ENCODE data around the gene FAM186B. TPM values are rescaled to one million over a fixed set of nuclear protein-coding genes. Genes with fewer than 3 reads are reported as not detected.
"Not testable (repeated sequence)": the region's sequence is repeated elsewhere in the genome, so short reads cannot be mapped to it uniquely, and the experiment has no call there.

FAM186B gene
- polyA plus RNA-seq, 4 donors, result 0.47 to 3.8 (median 2.1) TPM

GRCh38 chr12:49616533-49617219 lies 11.2 kb upstream of the FAM186B start:
- DNase-seq (ENCODE audit: low read depth in 4 of 4, low spot score in 2 of 4), result no peak

DNA sequence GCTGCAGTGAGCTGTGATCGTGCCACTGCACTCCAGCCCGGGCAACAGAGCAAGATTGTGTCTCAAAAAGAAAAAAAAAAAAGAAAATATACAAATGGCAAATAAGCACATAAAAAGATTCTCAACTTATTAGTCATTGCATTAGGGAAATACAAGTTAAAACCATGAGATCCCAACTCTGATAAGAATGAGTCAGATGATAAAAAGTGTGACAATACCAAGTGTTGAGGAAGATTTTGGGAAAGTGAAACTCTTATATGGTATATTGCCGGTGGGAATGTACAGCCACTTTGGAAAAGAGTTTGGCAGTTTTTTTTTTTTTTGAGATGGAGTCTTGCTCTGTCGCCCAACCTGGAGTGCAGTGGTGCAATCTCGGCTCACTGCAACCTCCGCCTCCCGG lies 10.3 kb upstream of the FAM186B start:
- DNase-seq (ENCODE audit: low read depth in 4 of 4, low spot score in 2 of 4), result no peak

- DNase-seq (ENCODE audit: low read depth in 4 of 4, low spot score in 2 of 4), result no peak
These were observed 6.8 kb upstream of the FAM186B start for GRCh38 chr12:49612210-49612609.

- not testable (repeated sequence) for DNase-seq (ENCODE audit: low read depth in 4 of 4, low spot score in 2 of 4)
These were observed 5.3 kb upstream of the FAM186B start for GRCh38 chr12:49610785-49611184.

DNA sequence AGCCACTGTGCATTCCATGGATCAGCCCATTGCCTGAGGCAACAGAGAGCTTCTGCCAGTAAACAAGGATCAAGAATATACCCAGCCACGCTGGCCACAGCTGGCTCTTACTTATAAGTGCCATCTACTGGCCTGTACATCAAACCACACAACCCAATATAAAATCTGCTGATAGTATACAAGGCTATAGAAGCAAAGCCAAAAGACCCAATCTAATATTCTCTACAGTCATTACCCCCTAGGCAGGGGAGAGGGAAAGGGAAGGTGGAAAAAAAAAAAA lies 4.4 kb upstream of the FAM186B start:
- no peak for DNase-seq (ENCODE audit: low read depth in 4 of 4, low spot score in 2 of 4)

- DNase-seq (ENCODE audit: low read depth in 4 of 4, low spot score in 2 of 4), result no peak
These were observed 3.8 kb upstream of the FAM186B start for GRCh38 chr12:49609059-49609874.

- DNase-seq (ENCODE audit: low read depth in 4 of 4, low spot score in 2 of 4), result no peak
These were observed 583 bp downstream of the FAM186B start for GRCh38 chr12:49604856-49605255.

- no peak for DNase-seq (ENCODE audit: low read depth in 4 of 4, low spot score in 2 of 4)
These were observed 1.7 kb downstream of the FAM186B start for GRCh38 chr12:49603721-49604120.

GRCh38 chr12:49599961-49600360 lies 5.5 kb downstream of the FAM186B start:
- no peak for DNase-seq (ENCODE audit: low read depth in 4 of 4, low spot score in 2 of 4)

DNA sequence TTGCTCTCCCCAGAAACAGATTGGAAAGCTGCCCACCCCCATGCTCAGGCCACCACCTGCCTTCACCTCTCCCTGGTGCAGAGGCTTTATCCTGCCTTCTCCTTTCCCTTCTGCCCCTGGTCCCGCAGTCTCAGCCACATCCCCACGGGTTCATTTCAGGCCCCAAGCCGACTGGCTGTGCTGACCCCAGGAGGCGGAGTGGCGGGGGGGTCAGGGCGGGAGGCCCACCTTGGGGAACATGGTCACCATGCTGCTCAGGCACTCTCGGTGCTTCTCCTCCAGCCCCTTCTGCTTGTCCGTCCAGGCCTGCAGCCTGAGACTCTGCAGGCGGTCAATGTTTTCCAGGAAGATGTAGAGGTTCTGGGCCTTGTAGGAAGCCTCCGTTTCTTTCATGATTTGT lies 6.9 kb downstream of the FAM186B start:
- DNase-seq (ENCODE audit: low read depth in 4 of 4, low spot score in 2 of 4), result no peak

DNA sequence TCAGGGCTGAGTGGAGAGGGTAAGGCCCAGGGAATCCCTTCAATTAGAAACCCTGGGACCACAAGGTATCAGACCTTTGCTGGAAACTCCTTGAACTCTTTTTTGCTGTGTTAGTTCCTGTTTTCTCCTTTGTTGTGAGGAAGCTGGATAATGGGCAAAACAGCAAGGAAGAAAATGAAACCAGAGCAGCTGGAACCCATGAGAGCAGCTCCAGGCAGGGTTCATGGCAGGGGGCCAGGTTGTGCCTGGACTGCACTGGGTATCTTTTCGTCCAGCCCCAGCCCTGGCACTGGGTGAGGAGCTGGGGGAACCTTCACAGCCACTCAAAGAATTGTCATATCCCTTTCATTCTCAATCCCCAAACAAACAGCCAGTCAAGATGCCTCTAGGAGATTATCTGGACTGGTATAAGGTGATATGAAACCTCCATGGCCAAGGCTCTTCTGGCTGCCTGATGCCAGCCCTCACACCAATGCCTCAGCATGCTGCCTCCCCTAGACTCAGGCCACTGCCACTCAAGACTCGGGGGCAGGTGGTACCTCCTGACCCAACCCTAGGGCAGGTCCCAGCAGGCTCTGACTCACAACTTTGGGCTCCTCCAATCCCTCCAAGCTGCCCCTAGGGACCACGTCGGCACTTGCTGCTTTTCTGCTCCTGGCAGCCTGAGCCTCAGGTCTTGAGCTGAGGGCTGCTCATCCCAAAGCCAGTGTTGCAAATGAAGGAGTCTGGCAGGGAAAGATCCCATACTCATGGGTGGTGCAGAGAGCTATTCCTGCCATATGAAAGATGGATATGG lies 16.5 kb downstream of the FAM186B start:
- DNase-seq (ENCODE audit: low read depth in 4 of 4, low spot score in 2 of 4), result no peak

DNA sequence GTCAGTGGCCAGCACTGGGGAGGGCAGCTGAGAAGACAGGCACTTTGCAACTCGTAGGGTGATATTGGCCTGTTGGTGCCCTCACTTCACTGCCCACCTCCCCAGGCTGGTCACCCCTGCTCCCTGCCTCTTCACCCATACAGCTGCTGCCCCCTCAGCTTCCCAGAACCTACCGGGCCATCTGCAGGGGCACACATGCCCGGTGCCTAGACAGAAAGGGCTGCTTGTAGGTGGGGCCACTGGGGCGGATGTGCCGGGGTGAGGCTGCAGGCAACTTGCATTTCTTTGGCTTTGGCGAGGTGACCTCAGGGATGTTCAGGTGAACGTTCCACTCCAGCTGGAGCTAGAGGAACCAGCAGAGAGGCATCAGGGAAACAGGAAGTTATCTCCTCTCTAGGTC lies 17.2 kb downstream of the FAM186B start:
- DNase-seq (ENCODE audit: low read depth in 4 of 4, low spot score in 2 of 4), result no peak

DNA sequence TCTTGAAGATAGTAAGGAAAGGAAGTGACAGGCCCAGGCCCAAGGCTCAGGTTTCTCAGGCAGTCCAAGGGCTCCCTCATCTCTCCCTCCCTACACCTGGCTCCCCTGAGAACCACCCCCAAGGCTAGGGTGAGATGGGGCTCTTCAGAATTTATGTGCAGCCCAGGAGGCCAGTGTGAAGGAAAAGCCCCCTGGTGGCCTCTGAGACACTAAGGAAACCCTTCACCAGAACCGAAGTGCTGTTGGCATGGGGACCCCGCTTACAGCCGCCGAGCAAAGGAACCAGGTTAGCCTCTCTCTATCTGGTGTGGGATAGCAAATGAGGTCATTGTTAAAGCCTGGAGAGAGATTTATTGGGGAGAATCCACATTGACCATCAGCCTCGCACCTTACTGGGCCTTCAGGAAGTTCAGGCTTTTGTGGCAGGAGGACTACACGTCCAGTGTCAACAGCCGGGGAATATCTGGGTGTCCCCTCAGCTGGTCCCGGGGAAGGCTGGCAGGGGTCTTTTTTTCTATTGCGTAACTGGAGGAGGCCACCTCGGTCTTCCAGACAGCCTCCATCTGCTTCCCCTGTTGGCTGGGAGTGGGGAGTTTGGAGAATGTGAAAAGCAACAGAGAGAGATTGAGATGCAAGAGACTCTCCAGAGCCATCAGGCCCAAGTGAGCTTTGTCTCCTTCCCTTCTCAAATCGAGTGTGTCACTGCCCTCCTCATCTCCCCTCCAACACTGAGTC lies 18.1 kb downstream of the FAM186B start:
- no peak for DNase-seq (ENCODE audit: low read depth in 4 of 4, low spot score in 2 of 4)

DNA sequence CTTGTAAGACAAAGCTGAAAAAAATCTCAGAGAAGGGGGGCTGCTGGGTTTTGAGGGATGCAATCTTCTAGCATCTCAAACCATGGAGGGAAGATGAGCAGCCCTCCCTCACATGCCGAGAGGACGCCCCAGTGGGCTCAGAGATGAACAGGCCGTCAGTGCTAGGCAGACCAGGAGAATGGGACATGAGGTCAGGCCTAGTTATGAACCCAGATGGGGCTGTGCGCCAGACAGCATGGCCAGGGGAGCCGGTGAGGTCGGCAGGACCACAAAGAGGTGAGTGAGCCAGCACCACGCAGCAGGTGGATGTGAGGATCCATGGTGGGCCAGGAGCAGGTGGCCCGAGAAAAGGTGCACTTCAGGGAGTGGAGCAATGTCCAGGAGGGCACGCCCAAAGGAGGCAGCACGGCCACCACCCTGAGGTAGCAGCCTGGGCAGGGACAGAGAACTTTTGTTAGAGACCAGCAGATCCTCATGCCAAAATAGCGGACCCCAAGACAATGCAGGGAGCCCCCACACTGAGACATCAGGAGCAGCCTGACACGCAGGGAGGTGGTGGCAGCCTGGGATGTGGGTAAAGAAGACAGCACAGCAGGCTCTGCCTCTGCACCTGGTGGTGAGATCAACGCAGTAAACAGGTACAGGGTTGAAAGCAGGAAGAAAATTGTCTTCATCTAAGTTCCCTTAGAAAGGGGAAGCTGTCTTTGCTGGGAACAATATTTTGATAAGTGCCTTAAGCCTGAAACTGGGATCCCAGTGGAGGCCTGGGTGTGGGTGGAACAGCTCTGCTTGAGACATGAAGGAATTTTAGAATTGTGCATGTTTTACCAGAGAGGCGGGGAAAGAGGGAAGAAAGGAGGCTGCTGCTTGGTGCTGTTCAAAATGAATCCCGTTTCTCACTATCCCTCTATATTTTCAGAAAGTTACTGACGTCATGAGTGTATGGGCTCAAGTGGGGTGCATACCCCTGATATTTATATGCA lies 19.7 kb downstream of the FAM186B start:
- no peak for DNase-seq (ENCODE audit: low read depth in 4 of 4, low spot score in 2 of 4)

DNA sequence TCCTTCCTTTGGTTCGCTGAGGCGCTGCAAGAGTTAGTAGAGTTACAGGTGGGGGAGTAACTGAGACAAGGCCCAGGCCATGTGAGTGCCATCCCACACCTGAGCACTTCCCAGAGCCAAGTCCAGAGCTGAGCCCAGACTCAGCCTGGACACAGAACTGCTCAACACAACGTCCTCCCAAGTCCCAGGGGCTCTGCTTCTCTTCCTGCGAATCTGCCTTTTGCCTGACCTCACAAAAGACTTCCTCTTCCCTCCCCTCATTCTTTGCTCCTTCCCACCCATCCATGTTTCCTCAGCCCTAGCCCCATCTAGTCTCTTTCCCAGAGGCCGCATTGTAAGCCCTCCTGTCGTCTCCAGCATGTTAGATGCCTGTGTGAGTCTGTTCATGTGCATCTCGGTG lies 20.8 kb downstream of the FAM186B start:
- DNase-seq (ENCODE audit: low read depth in 4 of 4, low spot score in 2 of 4), result no peak

DNA sequence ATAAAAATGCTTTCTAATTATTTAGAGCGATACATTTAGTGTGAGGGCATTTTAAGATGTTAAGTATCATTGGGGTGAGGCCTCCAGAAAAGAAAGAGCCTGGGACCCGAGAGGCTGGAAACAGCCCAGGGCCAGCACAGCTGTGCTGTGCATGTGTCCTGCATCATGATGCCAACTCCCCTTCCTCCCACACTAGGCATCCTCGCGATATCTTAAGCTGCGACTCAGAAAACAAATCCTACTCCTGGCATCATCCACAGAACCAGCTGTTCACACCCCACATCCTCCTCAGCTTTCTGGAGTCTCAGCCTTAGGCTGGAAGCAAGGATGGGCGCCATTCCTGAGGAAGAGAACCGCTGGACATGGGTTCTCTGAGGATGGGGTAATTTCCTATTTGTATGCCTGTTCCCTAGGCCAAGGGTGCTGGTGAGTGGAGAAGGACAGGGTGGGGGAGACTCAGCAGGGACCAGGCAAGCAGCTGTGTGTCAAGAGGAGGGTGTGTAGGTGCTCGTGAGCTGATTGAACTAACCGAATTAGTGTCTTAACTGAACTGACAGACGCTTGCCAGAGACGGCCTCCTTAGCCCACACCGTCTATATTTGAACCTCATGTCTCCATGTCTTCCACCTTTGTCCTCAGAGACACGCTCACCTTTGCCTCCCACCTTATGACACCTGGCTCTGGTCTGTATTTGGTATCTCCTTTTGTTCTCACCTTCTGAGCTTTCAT lies 21.9 kb downstream of the FAM186B start:
- no peak for DNase-seq (ENCODE audit: low read depth in 4 of 4, low spot score in 2 of 4)

DNA sequence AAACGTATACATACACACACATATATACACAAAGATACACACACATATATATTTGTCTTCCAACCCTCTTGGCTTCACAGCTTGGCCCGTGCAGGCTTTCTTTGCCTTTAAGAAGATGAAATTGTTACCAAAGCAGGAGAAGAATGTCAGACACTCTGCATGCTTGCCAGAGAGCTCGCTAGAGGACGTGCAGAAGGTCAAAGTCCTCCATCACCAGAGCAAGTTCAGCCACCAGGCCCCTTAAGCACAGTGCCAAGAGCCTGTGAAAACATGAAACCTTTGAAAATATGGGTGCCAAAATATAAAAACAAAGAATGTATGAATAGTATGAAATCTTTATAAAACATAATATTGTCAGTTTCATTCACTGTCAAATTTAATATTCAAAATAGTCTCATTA lies 22.6 kb downstream of the FAM186B start:
- DNase-seq (ENCODE audit: low read depth in 4 of 4, low spot score in 2 of 4), result no peak

- no peak for DNase-seq (ENCODE audit: low read depth in 4 of 4, low spot score in 2 of 4)
These were observed 23.2 kb downstream of the FAM186B start for GRCh38 chr12:49582201-49582600.
